HepG2 (cell line): ENCODE results near the gene LYZL6. TPM values are rescaled to one million over a fixed set of nuclear protein-coding genes. Genes with fewer than 3 reads are reported as not detected.

ENCODE experiments used
- ATAC-seq: fragments of 200-7000 bp; cut with Tn5 transposase; 3 replicates; pipeline ENCODE4 v1.9.1; 2020; ENCODE audit warnings: mild to moderate bottlenecking, moderate library complexity
- BruUV-seq: library from RNA; stranded (reverse); fragments of 400-500 nt; replicated peaks from 2 replicates; lab custom pipeline; 2021; lab: Mats Ljungman, UMichigan
- CTCF ChIA-PET: fragments of 300-600 bp; formaldehyde crosslinking; extraction: SDS; loops from one replicate; lab custom pipeline; 2021; ENCODE audit warnings: low total read pairs, inconsistent platforms, low intra/inter-chr PET ratio; lab: Yijun Ruan, JAX
- POLR2A ChIA-PET: fragments of 350-600 bp; sonication (Branson Sonifier 250); formaldehyde crosslinking; loops from one replicate; lab custom pipeline; 2020; ENCODE audit warnings: antibody characterized with exemption, inconsistent platforms; lab: Yijun Ruan, JAX
- DNase-seq: peaks from one replicate; pipeline ENCODE4 v3.0.0-alpha.2; 2015; ENCODE audit warnings: low spot score
- FAIRE-seq: peaks from 3 replicates; lab custom pipeline; 2011; peaks lifted over from hg19 to GRCh38; lab: Jason Lieb, UNC
- H2AFZ ChIP-seq: one replicate; pipeline ENCODE4 v1.6.1; 2011; ENCODE audit warnings: low read length, inconsistent platforms
- H3K27ac ChIP-seq: fragments of 300-600 bp; 3 replicates; pipeline ENCODE4 v1.8.0; 2011; ENCODE audit warnings: mixed run types, mild to moderate bottlenecking, mixed read lengths, low read length, inconsistent platforms; ENCODE audit not compliant: insufficient read depth; ENCODE audit errors: extremely low read length
- H3K27me3 ChIP-seq, 2 experiments: fragments of 200-600 bp in 1 of 2; 2 replicates in 1 of 2; 3 replicates in 1 of 2; pipeline versions ENCODE4 v1.6.0 to v1.8.0; 2011; ENCODE audit warnings: low read length in 2 of 2, mild to moderate bottlenecking in 2 of 2, moderate library complexity in 2 of 2, inconsistent platforms in 1 of 2; ENCODE audit not compliant: insufficient read depth in 2 of 2, control insufficient read depth in 1 of 2
- H3K36me3 ChIP-seq, 2 experiments: fragments of 200-600 bp in 1 of 2; replicated peaks in 1 of 2; 2 replicates in 1 of 2; 3 replicates in 1 of 2; pipeline versions ENCODE4 v1.5.1 to v1.8.0; 2011; ENCODE audit warnings: low read length in 2 of 2, inconsistent platforms in 1 of 2; ENCODE audit not compliant: insufficient read depth in 2 of 2, control insufficient read depth in 1 of 2
- H3K4me1 ChIP-seq: 2 replicates; pipeline ENCODE4 v1.5.1; 2012; ENCODE audit warnings: low read length, inconsistent platforms; ENCODE audit not compliant: insufficient read depth
- H3K4me2 ChIP-seq: 2 replicates; pipeline ENCODE4 v1.6.0; 2011; ENCODE audit warnings: low read depth, low read length, inconsistent platforms
- H3K4me3 ChIP-seq, 3 experiments: fragments of 200-600 bp in 1 of 3; sonication (generic), shearing (Covaris generic) in 1 of 3; replicated peaks in 1 of 3; 2 replicates each; pipeline ENCODE4 v1.5.1; 2011 to 2016; ENCODE audit warnings: low read length in 3 of 3, inconsistent platforms in 2 of 3, low read depth in 2 of 3, mild to moderate bottlenecking in 2 of 3, control low read depth in 1 of 3, mixed read lengths in 1 of 3; ENCODE audit not compliant: insufficient read depth in 1 of 3
- H3K79me2 ChIP-seq: one replicate; pipeline ENCODE4 v1.6.1; 2011; ENCODE audit warnings: low read length, inconsistent platforms; ENCODE audit not compliant: insufficient read depth
- H3K9ac ChIP-seq: 2 replicates; pipeline ENCODE4 v1.6.0; 2011; ENCODE audit warnings: mild to moderate bottlenecking, low read depth, low read length, inconsistent platforms; ENCODE audit not compliant: insufficient read depth
- H3K9me3 ChIP-seq: 2 replicates; pipeline ENCODE4 v1.5.1; 2012; ENCODE audit warnings: mild to moderate bottlenecking, low read length
- H4K20me1 ChIP-seq: 2 replicates; pipeline ENCODE4 v1.6.0; 2011; ENCODE audit warnings: inconsistent platforms, mild to moderate bottlenecking, low read length, moderate library complexity; ENCODE audit not compliant: insufficient read depth
- BRCA1 ChIP-seq: sonication (generic); formaldehyde crosslinking; IDR thresholded peaks from 2 replicates; pipeline ENCODE4 v1.4.0; 2020; ENCODE audit warnings: missing genetic modification reagents
- CBFB ChIP-seq: sonication (generic); formaldehyde crosslinking; IDR thresholded peaks from 2 replicates; pipeline ENCODE4 v1.4.0; 2020; ENCODE audit warnings: missing genetic modification reagents
- HCFC1 ChIP-seq: fragments of 150-350 bp; IDR thresholded peaks from 2 replicates; pipeline ENCODE4 v1.6.1; 2014; ENCODE audit warnings: low read depth, low read length
- HNRNPUL1 ChIP-seq: fragments of 200-400 bp; formaldehyde crosslinking; IDR thresholded peaks from 2 replicates; pipeline ENCODE4 v1.6.1; 2017; ENCODE audit warnings: low read depth, mild to moderate bottlenecking, low read length, moderate library complexity
- JARID2 ChIP-seq: sonication (generic); formaldehyde crosslinking; IDR thresholded peaks from 2 replicates; pipeline ENCODE4 v1.8.1; 2023; ENCODE audit warnings: missing genetic modification reagents, inconsistent platforms; ENCODE audit not compliant: insufficient replicate concordance
- NFIB ChIP-seq: sonication (generic); formaldehyde crosslinking; IDR thresholded peaks from 2 replicates; pipeline ENCODE4 v1.9.0; 2021; ENCODE audit warnings: missing genetic modification reagents, mild to moderate bottlenecking, borderline replicate concordance
- SOX6 ChIP-seq, 2 experiments: fragments of 450-650 bp in 1 of 2; sonication (generic) in 1 of 2; formaldehyde crosslinking in 1 of 2; IDR thresholded peaks; 2 replicates each; pipeline versions ENCODE4 v1.4.0 to v1.6.1; 2017 to 2020; ENCODE audit warnings: antibody characterized with exemption in 1 of 2, mild to moderate bottlenecking in 1 of 2, missing genetic modification reagents in 1 of 2
- TFDP1 ChIP-seq: IDR thresholded peaks from 2 replicates; pipeline ENCODE4 v1.6.1; 2016; ENCODE audit warnings: missing compliant biosample characterization, missing genetic modification reagents, borderline replicate concordance
- ZNF124 ChIP-seq: sonication (generic); formaldehyde crosslinking; IDR thresholded peaks from 2 replicates; pipeline ENCODE4 v1.4.0; 2020; ENCODE audit warnings: missing genetic modification reagents
- ZNF83 ChIP-seq: sonication (generic); formaldehyde crosslinking; IDR thresholded peaks from 2 replicates; pipeline ENCODE4 v1.4.0; 2020; ENCODE audit warnings: missing genetic modification reagents, mild to moderate bottlenecking, borderline replicate concordance
- WGBS: methylation state at CpG from one replicate; pipeline ENCODE4 v1.1.6; 2017; ENCODE audit warnings: low lambda C conversion rate; 5-methylcytosine and 5-hydroxymethylcytosine counted together
- in situ Hi-C: cut with HindIII; loops from 2 replicates; pipeline ENCODE4 v1.10.0; 2017; ENCODE audit warnings: low pct_unique_long_range_greater_than_20kb; ENCODE audit not compliant: extremely low pct_ligation_motif_present
- intact Hi-C: fragments of 100-400 bp; cut with micrococcal nuclease; formaldehyde crosslinking; loops from one replicate; pipeline ENCODE4 v1.10.0; 2022; ENCODE audit not compliant: unreplicated experiment
- polyA plus RNA-seq, 8 experiments: library from polyadenylated mRNA; depleted of rRNA in 3 of 8; stranded (reverse) in 7 of 8; unstranded in 1 of 8; fragments of >200 nt; fragmentation: Illumina TruSeq in 4 of 8; extraction: Trizol in 4 of 8; gene quantifications; 2 replicates each; pipeline versions ENCODE4 v1.2.1 to v1.2.3, GENCODE V29; 2011 to 2016; ENCODE audit warnings: low read depth in 4 of 8, missing spikeins in 1 of 8, mixed read lengths in 1 of 8; ENCODE audit not compliant: insufficient read depth in 1 of 8
- total RNA-seq, 5 experiments: library from RNA; depleted of rRNA; stranded (reverse); fragments of >200 nt; fragmentation: Illumina TruSeq; extraction: Trizol; gene quantifications; 2 replicates each; pipeline ENCODE4 v1.2.3, GENCODE V29; 2016; ENCODE audit warnings: low read depth in 1 of 5
- TF ChIP-seq, protein P1 (sequence below): sonication (generic); formaldehyde crosslinking; IDR thresholded peaks from 2 replicates; pipeline ENCODE4 v1.8.1; 2023; ENCODE audit warnings: missing genetic modification reagents, inconsistent platforms, borderline replicate concordance
- TF ChIP-seq, protein P2 (sequence below): sonication (generic); formaldehyde crosslinking; IDR thresholded peaks from 2 replicates; pipeline ENCODE4 v1.4.0; 2020; ENCODE audit warnings: missing genetic modification reagents, mild to moderate bottlenecking, borderline replicate concordance

Gene LYZL6
- total and polyA plus RNA-seq, 2 of the 13 experiments (the other 11 are each of a cell fraction or from before 2014, with no cell fraction given) = not detected

- no peak for TF ChIP-seq HNRNPUL1
These were observed 19.9 kb downstream of the LYZL6 start (continued) for GRCh38 chr17:35923609-35924114.

DNA sequence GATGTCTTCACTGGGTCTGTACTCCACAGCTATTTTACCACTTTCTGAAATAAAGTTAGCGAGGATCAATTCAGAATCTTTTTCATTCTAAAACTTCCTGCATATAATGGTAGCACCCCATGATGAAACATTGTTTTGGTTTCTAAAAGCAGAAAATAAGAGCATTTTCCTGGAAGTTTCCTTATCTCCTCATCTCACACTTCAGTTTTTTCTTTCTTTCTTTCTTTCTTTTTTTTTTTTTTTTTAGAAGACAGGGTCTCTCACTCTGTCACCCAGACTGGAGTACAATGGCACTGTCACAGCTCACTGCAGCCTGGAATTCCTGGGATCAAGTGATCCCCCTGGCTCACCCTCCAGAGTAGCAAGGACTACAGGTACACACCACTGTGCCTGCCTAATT lies 23.3 kb downstream of the LYZL6 start:
- 27% methylated on average over 1 of the region's 1 CpG for WGBS
- BruUV-seq = no TSS peak

More for the DNA sequence above, 23.3 kb downstream of the LYZL6 start:
- Histone ChIP-seq H3K4me2 (no peak overlapping the region), H3K36me3 (no peaks in the 10 kb centered on the region), H3K9ac (no peak overlapping the region), H3K9me3 (no peaks in the 10 kb centered on the region), H4K20me1 (no peaks in the 10 kb centered on the region), H3K4me3 (no peak overlapping the region), H3K27ac (no peak overlapping the region), H3K4me1 (peaks cover 3% of the 10 kb centered on the region), H2AFZ (no peak overlapping the region), H3K27me3 (no peaks in the 10 kb centered on the region), H3K79me2 (no peaks in the 10 kb centered on the region)
- intact Hi-C loops = no loop called here
- DNase-seq (no peak), ATAC-seq (no peak), FAIRE-seq (no peak)
- POLR2A ChIA-PET = no interaction called here
- in situ Hi-C loops = no loop called here
- CTCF ChIA-PET = no interaction called here
- TF ChIP-seq, protein P1, sequence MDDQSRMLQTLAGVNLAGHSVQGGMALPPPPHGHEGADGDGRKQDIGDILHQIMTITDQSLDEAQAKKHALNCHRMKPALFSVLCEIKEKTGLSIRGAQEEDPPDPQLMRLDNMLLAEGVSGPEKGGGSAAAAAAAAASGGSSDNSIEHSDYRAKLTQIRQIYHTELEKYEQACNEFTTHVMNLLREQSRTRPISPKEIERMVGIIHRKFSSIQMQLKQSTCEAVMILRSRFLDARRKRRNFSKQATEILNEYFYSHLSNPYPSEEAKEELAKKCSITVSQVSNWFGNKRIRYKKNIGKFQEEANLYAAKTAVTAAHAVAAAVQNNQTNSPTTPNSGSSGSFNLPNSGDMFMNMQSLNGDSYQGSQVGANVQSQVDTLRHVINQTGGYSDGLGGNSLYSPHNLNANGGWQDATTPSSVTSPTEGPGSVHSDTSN = no peak
- TF ChIP-seq NFIB (CRISPR knock-in tag) (no peak), SOX6 (IDR thresholded peaks at IDR 0.05) (no peak), SOX6 (CRISPR knock-in tag; IDR thresholded peaks at IDR 0.05) (no peak), BRCA1 (no peak), ZNF83 (CRISPR knock-in tag) (no peak), ZNF124 (CRISPR knock-in tag) (no peak), TFDP1 (CRISPR knock-in tag) (no peak), CBFB (CRISPR knock-in tag) (no peak), JARID2 (CRISPR knock-in tag) (no peak), HCFC1 (no peak)
- TF ChIP-seq, protein P2, sequence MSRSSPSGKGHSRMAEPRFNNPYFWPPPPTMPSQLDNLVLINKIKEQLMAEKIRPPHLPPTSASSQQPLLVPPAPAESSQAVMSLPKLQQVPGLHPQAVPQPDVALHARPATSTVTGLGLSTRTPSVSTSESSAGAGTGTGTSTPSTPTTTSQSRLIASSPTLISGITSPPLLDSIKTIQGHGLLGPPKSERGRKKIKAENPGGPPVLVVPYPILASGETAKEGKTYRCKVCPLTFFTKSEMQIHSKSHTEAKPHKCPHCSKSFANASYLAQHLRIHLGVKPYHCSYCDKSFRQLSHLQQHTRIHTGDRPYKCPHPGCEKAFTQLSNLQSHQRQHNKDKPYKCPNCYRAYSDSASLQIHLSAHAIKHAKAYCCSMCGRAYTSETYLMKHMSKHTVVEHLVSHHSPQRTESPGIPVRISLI = no peak
